ENCODE results near the gene CNTNAP2.
"Not testable (repeated sequence)": the region's sequence is repeated elsewhere in the genome, so short reads cannot be mapped to it uniquely, and the experiment has no call there.

Gene CNTNAP2

DNA sequence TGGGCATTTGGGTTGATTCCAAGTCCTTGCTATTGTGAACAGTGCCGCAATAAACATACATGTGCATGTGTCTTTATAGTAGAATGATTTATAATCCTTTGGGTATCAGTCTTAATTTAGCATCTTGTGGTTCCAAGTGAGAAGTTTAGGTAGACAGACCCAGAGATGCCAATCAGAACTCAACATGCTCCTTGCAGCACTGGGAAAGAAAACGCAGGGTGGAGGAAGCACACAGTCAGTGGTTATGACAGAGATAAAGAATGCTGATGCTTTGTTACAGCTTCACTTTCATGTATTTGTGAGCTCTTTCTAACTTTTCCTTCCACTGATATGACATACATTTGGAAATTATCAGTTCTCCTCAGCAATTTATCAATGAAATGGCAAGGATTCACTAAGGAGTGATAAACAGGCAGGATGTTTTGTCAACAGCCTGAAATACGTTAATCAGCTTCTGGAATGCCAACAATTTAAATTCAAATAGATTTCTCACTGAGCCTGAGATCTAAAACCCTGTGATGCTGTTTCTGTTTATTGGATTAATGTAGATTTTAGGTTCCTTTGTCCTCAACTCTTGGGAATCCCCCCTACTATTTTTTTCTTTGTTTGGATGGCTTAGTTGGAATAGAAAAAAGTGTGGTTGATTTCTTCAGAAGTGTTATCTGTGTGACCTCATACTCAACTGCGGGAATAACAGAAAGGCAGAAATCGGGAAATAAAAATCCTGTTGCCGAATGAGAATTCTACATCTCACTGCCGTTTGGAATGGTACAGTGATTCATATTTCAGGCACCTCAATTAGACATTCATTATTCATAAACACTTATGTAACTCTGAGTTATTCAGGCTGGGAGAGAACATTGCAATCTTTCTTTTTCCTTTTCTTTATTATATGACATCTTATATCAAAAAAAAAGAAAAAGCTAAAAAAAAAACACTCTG is 675.0 kb downstream of the CNTNAP2 start:
- DNase-seq: no peak

DNA sequence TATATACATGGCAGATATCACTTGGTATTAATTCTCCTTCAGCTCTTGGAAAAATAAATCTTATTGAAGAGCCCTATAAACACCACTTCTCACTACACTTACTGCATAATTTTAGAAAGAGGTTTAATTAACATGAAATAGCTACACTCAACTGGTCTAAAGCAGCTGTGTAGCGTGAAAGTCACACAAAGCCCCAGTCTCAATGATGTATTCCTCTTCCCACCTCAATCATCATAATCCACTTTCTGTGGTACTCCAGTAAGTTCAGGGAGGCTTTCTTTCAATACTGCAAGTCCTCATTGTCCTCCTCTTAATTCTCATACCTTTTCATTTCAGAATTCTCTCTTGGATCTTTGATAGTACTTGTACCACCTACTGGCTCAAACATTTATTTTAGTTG is 688.0 kb downstream of the CNTNAP2 start:
- no peak for DNase-seq

DNA sequence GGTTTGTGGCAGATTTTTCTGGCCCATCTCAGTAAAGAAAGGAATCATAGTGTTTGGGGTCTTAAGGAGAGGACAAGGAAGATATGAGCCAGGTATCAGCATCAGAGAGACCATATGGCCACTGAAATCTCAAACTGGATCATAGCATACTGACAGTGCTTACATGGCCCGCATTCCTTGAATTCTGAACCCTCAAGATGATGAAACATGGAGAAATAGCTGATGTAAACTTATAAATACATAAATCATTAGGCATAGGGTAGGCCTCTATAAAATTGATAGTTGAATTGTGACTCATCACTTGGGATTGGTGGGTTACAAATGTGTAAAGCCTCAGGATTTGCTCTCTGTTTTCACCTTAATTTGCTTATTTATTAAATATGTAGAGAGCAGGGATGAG is 688.5 kb downstream of the CNTNAP2 start:
- no peak for DNase-seq

DNA sequence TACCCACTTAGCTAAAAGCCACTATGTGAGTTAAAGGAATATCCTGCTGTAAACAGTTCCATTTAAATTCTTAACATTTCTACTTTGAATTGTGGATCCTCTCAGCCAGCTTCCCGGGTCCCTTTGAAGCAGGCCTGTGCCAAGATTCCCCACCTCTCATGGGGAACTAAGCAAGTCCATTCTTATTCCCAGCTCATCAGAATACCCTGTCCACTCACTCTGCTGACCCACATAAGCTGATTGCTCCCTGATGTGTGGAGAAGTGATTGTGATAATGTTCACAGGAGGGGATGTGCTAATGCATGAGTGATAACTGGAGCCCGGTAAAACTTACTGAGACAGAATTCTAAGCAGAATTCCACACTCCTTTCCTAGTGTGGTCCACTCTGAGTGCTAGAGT is 709.7 kb downstream of the CNTNAP2 start:
- no peak for DNase-seq

DNA sequence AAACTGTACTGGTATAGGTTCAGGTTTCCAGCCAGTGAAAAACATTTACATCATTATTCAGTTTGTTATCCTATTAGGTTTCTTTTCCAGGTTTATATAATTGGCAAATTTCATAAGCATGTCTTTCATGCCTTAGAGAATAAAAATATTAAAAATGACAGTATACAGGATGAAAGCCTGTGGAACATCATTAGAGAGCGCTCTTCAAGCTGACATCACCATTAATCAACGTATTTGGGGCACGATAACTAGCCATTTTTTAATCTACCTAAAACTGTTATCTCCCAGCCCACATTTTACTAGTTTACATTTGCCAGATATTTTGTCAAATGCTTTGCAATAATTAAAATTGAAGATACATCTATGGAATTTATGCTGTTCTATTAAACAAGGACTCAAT is 714.1 kb downstream of the CNTNAP2 start:
- no peak for DNase-seq

DNA sequence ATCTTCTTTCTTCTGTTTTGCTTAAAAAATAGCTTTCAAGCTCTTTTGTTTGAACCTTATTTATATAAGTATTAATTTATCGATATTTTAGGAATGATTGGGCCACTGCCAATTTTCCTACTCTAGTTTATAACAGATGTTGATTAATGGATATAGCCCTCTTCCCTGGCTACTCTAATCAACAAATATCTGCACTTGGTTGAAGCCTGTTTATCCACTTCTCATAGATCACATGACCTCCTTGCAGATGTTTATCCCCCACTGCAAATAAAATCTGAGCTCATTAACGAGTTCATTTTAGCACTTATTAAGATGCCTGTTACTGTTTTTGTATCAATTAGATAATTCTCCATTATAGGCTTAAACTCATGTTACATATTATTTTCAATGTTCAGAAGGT is 715.3 kb downstream of the CNTNAP2 start:
- DNase-seq: no peak

DNA sequence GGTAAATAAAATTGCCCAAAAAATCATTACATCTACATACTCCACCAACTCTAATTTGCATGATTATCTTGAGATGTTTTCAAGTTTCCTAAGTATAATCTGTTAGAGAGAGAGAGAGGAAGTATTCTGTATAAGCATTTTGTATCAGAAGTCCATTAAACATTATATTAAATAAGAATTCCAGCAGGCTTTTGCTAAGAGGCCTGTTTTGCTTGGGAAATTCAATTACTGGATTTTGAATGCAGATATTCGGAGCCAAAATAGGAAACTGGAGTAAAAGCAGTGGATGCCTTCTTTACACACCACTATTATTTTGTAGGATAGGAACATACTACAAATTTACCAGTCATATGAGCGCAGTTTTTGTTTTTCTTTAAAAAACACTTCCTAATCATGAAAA is 727.8 kb downstream of the CNTNAP2 start:
- DNase-seq: no peak

DNA sequence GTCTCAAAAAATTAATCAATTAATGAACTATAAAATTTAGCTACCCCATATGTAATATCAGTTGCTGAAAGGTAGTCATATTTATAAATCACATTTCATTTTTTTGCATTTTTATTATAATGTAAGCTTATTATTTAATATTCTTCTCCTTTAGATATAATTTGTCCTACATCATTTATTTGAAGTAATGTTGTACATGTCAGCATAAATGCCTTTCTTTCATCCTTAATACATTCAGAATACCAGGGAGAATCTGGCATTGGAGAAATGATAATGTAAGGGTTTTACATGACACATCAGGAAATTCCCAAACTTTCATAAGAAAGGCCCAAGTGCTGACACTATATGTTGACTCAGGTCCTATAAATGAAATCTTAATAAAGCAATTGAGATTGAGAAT is 742.1 kb downstream of the CNTNAP2 start:
- no peak for DNase-seq

DNA sequence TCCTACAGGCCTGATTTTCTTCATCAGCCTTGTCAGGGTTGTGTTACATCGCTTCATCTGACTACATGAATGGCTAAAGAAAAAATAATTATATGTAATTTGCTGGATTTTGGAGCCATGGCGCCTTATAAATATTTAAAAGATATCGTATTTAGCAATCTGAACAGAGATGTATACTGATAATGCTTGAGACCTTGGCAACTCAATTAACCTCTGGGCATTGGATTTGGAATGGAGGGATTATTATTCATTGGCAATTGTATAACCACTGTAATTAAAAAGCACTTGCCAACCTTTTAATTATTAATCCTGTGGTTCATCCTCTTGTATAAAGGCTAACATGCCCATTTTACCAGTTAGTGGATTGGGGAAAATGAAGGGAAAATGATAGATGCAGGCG is 745.1 kb downstream of the CNTNAP2 start:
- no peak for DNase-seq

DNA sequence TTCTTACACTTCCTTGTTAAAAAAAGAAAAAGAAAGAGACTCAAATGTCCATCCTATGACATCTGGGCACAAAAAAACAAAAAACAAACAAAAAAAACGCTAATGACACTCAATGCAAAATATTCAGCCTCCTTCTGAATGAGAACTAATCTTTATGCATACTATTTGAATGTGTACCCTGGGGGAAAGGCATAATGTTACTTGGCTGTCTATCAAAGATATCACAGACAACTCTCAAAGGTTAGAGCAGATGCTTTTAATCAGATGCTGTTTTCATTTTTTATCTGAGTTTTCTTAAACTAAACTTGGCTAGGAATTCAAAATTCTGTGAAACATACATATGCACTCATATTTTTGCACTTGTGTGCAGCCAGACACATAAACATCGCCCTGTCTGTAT is 745.8 kb downstream of the CNTNAP2 start:
- DNase-seq: no peak

DNA sequence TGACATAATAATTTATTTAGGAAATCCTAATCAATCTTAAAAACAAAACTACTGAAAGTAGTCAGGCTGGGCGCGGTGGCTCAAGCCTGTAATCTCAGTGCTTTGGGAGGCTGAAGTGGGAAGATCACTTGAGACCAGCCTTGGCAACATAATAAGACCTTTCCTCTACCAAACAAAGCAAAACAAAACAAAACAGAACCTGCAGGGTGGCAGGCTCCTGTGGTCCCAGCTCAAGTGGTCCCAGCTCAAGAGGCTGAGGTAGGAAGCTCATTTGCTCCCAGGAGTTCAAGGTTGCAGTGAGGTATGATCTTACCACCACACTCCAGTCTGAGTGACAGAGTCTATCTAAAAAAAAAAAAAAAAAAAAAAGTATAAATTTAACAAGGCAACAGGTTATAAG is 748.0 kb downstream of the CNTNAP2 start:
- no peak for DNase-seq

DNA sequence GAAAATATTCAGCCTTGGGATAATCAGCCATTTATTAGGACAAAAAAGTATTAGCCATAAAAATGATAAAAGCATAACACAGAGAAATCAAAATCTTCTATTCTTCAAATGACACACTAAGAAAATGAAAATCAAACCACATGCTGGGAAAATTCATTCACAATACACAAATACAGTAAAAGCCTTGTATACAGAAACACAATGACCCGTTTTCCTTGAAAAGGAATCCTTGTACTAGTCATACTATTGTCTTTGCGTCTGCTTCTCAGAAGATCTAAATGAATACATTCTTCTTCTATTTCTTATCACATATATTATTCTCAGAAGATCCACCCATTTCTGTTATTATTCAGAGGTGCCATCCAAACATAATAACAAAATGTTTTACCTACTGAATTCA is 749.1 kb downstream of the CNTNAP2 start:
- DNase-seq: no peak

DNA sequence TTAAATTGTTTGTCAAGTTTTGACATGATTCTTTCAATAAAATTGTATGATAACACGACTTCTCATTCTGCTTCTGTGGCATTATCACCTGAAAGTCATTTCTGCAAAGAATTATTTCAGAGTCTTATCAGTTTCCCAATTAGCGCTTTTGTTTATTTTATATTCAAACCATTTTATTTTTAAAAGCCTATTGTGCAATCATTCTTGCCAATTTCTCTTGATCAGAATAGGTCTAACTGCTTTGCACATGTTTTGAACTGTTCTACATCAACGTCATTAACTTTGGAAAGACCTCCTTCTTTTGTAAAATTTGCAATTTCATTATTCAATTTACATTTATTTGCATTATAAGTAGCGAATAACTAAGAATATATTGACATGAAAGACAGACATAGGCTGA is 758.1 kb downstream of the CNTNAP2 start:
- DNase-seq: no peak

DNA sequence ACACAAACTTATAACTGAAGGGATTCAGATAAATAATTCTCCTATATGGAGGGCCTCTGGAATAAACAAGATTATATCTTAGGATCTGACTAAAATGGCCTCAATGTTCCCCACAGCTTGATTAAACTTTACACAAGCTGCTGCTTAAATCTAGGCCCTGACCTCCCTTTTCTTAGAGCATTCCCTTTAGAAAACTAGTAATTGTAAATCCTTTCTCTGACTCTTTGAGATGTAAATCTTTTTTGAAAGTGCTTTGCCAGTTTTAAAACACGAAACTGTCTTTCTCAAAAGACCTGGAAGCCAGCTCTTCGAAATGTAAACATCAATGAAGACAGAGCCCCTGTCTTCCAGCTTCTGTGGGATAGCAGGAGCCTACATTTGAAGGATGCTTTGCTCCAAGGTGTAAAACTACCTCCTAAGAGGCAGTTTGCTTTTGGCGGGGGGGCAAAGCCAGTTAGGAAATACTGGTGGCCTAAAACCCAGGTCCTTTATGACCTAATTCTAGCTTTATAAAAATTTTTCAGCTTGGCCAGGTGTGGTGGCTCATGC is 758.7 kb downstream of the CNTNAP2 start:
- no peak for DNase-seq

DNA sequence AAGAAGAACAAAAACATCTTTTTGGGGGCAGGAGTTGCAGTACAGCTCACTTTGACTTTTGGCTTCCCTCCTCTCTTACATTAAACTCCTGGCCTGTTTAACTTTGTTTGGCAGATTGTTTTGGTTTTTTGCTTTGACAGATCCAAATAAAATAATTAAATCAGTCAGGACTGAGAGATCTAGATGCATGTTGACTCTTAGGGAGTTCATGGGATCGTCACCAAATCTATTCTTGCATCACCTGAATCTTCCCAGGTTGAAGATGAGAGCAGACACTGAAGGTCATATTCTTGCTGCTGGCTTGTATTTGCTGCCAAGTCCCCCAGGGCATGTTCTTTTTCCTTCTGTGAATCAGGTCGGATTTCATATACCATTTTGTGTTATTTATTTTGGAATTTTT is 759.4 kb downstream of the CNTNAP2 start:
- DNase-seq: no peak

DNA sequence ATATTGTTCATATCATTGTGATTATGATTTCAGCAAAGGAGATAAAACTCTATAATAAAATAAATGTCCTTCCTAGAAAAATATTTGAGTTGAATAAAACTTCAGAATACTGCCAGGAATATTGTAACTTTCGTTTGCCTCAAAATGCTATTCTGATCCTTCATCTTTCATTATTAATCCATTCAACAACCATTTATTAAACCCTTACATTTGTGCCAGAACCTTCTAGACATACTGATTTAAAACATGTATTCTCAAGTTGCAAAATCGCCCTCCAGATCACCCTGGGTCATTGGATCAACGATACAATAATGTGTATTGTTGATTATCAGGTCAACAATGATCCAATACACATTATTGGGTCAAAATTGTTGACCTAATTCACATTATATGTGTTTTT is 759.8 kb downstream of the CNTNAP2 start:
- DNase-seq: no peak

DNA sequence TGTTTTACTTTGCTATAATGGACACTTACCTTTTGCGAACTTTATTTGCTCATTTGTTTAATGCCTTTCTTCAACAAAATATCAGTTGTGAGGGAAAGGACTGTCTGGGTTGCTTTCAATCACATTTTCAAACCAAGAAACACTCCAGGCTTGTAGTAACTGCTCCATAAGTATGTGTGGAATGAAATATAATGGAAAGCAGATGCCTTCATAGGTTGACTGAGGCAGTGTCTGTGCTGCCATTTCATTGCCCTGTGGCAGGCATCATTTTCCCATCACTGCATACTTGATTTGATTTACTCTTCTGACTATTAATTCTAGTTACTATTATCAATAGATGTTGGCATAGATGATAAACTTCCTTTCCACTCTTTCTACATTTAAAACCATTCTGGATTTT is 762.3 kb downstream of the CNTNAP2 start:
- no peak for DNase-seq

DNA sequence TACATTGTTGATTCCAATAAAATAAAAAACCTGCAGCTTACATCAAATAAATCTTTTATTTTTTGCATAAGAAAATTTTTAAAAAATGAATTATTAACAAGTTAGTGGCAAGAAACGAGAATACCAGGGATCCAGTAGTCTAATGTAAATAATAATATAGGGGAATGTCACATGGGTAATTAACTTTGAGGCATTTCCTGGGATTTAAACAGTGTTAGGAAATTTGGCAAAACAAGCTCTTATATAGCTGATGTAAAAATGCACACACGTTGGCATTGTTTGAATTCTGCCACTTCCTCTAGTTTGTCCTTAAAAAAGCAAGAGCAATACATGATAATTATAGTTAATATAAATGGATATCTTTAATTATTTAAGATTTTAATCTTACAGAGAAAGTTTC is 768.6 kb downstream of the CNTNAP2 start:
- DNase-seq: no peak

DNA sequence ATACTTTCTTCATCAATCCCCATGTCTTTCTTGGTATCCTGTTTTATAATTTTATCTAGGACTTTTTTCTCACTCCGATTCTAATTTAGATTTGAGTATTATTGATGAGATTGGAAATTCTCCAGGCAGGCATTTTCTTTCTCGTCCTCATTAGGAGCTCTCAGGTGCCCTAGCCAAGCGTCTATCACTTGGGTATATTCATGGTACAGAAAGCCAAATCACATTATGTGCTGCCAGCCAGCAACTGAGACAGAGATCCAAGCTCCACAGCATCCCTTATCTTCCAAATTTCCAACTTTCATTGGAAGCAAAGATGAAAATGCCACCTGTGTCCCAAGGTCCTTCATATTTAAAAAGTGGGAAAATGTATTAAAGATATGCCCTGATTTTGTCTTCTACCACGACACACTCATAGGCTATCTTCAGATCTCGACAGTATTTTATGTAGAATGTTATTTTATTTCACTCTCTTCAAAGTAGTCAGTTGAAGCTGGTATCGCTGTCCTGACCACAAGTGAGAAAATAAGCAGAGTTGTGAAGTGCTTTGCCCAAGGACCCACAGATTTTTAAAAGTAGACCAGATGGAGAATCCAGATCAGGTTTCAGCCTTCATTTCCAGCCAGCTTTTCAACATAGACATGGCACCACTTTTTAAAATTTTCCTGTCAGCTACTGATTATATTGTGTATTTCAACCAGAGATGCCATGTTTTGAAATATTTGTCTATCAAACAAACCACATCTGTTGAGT is 773.4 kb downstream of the CNTNAP2 start:
- peak; percentile 14 for DNase-seq

DNA sequence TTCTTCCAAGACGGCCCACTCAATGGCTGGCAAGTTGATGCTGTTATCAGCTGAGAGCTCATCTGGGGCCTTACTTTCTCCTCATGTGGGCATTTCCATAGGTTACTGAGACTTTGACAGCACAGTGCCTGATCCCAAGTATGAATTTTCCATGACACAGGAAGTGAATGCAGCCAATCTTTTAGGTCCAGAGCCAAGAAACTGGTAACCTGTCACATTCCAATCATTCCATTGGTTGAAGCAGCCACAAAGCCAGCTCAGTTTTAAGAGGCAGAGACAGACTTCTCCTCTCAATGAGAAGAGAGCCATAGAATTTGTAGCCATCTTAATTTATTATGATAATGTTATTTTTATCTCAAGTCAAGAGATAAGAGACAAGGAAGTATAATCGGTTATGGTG is 775.5 kb downstream of the CNTNAP2 start:
- no peak for DNase-seq

DNA sequence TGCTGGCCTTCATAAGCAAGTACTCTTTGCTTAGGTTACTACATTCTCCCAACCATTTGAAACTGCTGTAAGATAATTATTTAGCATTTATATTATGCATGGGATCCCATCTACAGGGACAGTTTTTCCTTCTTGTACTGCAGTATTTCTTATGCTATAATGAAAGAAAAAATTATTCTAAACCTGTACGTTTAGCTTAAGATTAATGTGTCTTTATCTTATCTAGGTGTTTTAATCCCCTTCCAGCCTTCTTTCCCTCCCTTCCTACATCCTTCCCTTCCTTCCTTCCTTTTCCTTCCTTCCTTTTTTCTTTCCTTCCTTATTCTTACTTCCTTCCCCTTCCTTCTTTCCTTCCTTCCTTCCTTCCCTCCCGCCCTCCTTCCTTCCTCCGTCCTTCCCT is 778.3 kb downstream of the CNTNAP2 start:
- no peak for DNase-seq

DNA sequence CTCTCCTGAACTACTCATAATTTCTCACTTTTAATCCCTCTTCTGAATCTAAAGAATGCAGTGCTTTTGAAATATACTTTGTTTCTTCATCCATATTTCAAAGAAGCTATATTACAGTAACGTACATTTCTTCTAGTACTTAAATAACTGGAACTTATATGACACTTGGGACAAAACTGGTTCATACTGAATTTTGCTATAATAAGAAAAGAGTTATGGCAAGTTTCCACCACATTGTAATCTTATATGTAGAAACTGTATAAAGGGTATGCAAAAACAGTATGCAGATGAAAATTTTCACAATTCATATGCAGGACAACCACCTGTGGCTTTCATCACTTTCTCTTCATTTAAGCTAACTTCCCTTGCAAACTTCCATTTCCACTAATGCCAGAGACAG is 785.7 kb downstream of the CNTNAP2 start:
- no peak for DNase-seq

DNA sequence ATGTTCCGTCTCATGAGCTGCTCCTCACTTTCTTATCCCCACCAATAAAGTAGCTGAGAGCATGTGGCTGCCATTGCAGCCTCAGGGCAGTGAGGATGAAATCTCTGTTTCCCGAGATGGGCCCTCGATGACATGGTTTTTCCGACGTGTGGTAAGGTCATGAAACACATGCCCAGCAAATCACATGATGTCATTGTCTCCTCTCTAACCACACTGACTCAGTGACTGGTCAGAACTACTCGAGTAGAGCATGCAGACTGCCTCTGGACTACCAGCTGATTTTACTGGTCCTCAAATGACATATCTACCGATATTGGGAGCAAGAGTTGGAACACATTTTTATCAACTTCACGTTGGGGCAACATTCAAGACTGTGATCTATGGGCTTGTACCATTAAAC is 786.1 kb downstream of the CNTNAP2 start:
- no peak for DNase-seq

DNA sequence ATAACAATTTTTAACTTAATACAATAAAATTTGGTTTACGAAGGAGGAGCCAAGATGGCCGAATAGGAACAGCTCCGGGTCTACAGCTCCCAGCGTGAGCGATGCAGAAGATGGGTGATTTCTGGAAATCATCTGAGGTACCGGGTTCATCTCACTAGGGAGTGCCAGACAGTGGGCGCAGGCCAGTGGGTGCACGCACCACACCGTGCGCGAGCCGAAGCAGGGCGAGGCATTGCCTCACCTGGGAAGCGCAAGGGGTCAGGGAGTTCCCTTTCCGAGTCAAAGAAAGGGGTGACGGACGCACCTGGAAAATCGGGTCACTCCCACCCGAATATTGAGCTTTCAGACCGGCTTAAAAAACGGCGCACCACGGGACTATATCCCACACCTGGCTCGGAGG is 789.1 kb downstream of the CNTNAP2 start:
- not testable (repeated sequence) for DNase-seq
